Breast epithelium (tissue), 3 donors: ENCODE measurements around the gene GAS6.

Source experiments
- CTCF ChIP-seq, 3 donors: fragments of 450-650 bp; IDR thresholded peaks; one replicate each; pipeline ENCODE4 v1.5.1; 2016 to 2017; ENCODE audit warnings: antibody characterized with exemption in 3 of 3, mild to moderate bottlenecking in 3 of 3, moderate library complexity in 3 of 3
- POLR2A ChIP-seq: fragments of 450-650 bp; IDR thresholded peaks from one replicate; pipeline ENCODE4 v1.6.1; 2016; ENCODE audit warnings: antibody characterized with exemption, mild to moderate bottlenecking, moderate library complexity
- POLR2AphosphoS5 ChIP-seq, 3 donors: sonication (generic); formaldehyde crosslinking; IDR thresholded peaks; one replicate each; pipeline ENCODE4 v1.6.1; 2017; ENCODE audit warnings: antibody characterized with exemption in 3 of 3

GRCh38 chr13:113796964-113797676 lies 66.8 kb downstream of the GAS6 start:
- TF ChIP-seq CTCF (IDR thresholded peaks at IDR 0.05) (no peak), POLR2A (no peak), POLR2AphosphoS5 (IDR thresholded peaks at IDR 0.05) (no peak)
